GM04504 (cell line): ENCODE data around the gene PARP16.

ENCODE experiments used
- DNase-seq: peaks from one replicate; pipeline ENCODE4 v3.0.0-alpha.2; 2012; ENCODE audit warnings: low read depth

Gene PARP16

DNA sequence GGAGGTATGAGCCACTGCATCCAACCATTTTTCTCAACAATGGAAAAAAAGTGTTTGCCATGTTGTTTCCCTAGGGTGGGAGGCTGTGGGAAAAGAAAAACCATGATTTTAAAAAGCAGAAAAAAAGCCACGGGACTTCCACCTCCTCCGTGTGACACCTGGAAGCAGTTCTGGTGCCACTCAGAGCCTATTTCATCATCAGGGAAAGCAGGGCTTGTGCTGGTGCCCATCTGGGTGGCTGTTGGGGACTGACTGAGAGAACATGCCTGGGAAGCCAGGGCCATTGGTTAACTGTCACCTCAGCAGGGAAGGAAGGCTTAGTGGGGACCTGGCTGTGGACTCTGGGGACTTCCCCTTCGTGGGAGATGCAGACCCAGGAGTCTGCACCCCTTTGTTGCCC, 25.1 kb upstream of the PARP16 start:
- DNase-seq, result no peak

DNA sequence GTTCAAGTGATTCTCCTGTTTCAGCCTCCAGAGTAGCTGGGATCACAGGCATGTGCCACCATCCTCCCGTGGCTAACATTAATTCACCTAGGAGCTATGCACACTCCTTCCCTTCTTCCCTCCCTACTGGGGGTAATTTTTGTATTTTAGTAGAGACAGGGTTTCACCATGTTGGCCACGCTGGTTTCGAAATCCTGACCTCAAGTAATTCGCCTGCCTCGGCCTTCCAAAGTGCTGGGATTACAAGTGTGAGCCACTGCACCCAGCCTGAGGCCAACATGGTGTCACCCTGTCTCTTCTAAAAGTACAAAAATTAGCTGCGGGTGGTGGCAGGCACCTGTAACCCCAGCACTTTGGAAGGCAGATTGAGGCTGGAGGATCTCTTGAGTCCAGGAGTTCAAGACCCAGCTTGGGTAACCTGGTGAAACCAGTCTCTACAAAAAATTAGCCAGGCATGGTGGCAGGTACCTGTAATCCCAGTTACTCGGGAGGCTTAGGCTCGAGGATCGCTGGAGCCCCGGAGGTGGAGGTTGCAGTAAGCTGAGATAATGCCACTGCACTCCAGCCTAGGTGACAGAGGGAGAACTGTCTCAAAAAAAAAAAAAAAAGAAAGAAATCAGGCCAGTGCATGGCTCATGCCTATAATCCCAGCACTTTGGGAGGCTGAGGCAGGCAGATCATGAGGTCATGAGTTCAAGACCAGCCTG, 23.9 kb upstream of the PARP16 start:
- no peak for DNase-seq

DNA sequence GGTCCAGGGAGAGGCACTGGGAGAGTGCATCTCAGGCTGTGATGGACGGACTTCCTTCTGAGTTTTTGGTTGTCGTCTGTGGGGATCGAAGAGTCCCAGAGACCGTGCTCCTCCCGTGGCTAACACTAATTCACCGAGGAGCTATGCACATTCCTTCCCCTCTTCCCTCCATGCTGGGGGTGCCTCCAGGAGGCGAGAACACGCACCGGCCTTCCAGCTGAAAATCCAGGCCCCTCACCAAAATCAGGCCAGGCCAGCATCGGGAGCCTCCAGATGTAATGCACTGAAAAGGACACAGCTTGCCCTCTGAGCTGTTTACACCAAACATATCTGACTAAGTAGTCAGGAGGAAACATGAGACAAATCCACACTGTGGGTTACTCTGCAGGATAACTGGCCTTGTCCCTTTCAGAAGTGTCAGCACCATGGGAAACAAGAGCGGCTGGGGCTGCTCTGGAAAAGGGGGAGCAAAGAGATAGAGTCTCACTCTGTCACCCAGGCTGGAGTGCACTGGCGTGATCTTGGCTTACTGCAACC, 23.3 kb upstream of the PARP16 start:
- DNase-seq, result no peak

DNA sequence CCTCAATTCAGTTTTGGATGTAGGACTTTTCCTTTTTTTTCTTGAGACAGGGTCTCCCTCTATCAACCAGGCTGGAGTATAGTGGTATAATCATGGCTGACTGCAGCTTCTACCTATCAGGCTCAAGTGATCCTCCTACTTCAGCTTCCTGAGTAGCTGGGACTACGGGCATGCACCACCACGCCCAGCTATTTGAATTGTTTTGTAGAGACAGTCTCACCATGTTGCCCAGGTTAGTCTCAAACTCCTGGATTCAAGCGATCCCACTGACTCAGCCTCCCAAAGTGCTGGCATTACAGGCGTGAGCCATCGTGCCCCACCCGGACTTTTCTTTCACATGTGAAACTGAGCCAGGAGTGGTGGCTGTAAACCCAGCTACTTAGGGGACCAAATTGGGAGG, 21.3 kb upstream of the PARP16 start:
- DNase-seq, result no peak

DNA sequence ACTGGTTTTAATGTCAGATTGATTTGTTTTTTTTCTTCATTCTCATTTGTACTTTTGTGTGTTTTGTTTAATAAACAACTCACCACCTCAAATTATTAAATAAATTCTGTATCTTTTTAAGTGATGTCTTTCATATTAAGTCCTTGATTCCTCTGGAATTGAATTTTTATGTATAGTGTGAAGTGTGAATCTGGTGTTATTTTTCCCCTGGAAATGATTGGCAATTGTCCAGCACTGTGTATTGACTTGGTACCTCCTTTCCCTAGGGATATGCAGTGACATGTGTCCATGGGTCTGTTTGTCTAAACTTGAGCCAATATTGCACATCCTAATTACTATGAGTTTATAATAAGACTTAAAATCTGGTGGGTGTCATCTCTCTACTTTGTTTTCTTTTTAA, 19.9 kb upstream of the PARP16 start:
- no peak for DNase-seq

DNA sequence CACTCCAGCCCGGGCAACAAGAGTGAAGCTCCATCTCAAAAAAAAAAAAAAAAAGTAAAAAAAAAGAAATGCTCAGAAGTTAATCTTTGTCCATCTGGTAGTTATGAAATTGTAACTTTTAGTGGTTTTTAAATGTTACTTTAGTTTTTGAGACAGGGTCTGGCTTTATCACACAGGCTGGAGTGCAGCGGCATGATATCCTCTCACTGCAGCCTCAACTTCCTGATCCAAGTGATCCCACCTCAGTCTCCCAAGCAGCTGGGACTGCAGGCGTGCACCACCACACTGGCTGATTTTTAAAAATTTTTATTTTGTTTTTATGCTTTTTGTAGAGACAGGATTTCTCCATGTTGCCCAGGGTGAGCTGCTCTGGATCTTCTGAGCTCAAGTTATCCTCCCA, 19.1 kb upstream of the PARP16 start:
- no peak for DNase-seq

DNA sequence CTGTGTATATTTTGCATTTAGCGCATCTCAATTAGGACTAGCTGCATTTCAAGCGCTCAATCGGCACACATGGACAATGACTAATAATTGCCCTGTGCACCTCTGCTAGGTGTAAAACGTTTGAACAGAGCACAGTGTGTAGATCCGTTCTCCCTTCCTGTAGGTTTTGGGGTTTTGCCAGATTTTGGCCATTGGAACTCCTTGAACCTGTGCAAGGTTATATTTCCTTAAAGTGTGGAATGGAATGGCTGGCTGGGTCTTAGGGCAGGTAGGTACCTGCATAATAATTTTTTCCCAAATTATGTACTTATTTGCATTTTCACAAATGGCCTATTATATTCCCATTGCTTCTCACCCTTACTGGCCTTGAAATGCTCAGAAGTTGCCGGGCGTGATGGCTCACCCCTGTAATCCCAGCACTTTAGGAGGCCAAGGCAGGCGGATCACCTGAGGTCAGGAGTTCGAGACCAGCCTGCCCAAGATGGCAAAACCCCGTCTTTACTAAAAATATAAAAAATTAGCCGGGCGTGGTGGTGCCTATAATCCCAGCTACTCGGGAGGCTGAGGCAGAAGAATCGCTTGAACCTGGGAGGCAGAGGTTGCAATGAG, 18.6 kb upstream of the PARP16 start:
- DNase-seq, result no peak

DNA sequence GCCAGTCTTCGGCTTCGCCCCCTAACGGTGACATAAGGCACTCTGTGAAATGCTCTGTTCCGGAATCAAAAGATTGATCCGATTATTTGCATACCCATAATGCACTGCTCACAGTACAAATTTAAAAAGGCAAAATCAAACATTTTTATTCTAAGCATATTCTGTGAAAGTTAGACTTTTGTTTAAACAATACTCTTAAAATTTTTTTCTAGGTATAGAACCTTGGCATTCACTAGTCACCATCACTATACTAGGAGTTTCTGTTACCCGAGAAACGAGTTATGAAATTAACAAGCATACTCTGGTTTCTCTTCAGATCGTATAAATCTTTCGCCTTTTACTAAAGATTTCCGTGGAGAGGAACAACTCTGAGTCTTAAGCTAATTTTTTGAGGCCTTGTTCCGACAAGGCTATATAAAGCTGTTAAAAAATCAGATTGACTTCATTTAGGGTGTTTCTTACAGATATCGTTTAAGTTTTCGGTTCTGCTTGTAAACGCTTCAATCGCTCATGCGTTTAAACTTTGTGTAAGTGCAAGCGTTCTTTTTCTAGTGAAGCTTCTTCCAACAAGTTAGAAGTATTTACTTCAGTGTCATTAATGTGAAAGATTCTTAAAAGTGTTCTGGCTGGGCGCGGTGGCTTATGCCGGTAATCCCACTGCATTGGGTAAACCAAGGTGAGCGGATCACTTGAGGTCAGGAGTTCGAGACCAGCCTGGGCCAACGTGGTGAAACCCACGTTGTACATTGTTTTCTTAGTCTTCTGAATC, 17.9 kb upstream of the PARP16 start, which contains the start of gene RNU5B-1:
TSS of gene RNU5B-1 (plus strand) at position 297 of the 769 bp plus-strand sequence.
- DNase-seq, result peak; percentile 88

DNA sequence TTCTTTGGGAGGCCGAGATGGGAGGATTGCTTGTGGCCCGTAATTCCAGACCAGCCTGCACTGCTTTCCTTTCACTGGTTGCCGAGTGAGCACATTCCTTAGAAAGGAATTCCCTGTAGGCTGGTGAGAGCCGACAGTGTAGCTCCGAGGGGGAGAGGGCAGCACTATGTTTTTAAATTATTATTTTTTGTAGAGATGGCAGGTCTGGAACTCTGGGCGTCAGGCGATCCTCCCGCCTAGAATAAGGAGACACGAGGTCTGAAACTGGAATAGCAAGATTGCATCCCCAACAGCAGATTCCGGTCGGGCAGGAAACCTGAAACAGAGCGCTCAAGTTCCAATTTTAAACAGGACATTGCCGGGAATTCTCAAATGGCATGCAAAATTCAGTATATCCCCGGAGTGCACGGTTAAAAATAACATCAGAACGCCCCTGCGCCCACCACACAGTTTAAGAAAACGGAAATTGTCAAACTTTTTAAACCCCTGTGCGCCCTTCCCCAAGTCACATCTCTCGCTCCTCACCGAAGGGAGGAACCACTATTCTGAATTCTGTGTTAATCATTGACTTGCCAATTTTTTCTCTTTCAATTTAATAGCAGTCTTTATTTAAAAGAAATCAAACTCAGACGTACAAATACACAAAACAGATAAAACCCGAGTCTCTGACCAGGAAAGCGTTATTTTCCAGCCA, 17.2 kb upstream of the PARP16 start:
- DNase-seq, result no peak

DNA sequence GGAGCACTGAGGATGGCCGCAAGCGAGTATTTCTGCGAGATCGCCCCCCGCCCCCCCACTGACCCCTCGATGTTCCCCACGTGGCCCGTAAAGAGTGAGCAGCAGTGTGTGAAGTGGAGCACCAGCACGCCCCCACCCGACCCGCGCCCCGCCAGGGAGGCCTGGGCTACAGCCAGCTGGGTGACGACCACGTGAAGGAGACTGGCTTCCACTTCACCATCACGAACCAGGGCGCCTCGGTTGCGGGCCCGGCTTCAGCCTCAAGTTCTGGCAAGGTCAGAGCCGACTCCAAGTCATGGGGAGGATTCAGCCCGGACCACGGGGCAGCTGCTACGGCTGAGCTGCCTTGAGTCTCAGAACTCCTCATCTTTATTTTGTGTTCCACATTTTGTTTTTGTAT, 15.4 kb upstream of the PARP16 start:
- no peak for DNase-seq

DNA sequence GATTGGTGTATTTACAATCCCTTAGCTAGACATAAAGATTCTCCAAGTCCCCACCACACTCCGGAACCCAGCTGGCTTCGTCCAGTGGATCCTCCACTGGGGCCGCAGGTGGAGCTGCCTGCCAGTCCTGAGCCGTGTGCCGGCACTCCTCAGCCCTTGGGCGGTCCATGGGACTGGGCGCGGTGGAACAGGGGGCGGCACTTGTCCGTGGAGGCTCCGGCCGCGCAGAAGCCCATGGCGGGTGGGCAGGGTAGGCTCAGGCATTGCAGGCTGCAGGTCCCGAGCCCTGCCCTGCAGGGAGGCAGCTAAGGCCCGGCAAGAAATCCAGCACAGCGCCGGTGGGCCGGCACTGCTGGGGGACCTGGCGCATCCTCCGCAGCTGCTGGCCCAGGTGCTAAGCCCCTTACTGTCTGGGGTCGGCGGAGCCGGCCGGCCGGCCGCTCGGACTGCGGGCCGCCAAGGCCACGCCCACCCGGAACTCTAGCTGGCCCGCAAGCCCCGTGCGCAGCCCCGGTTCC, 14.3 kb upstream of the PARP16 start:
- DNase-seq, result no peak

DNA sequence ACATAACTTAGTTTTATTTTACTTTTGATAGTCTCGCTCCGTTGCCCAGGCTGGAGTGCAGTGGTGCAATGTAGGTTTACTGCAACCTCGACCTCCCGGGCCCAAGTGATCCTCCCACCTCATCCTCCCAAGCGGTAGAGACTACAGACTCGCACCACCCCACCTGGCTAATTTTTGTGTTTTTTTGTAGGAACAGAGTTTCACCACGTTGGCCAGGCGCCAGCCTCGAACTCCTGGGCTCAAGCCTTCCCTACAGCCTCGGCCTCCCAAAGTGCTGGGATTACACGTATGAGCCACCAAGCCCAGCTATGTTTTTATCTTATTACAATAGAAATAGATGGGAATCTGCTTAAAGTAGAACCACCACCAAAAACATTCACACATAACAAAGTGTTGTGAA, 12.0 kb upstream of the PARP16 start:
- DNase-seq, result no peak

DNA sequence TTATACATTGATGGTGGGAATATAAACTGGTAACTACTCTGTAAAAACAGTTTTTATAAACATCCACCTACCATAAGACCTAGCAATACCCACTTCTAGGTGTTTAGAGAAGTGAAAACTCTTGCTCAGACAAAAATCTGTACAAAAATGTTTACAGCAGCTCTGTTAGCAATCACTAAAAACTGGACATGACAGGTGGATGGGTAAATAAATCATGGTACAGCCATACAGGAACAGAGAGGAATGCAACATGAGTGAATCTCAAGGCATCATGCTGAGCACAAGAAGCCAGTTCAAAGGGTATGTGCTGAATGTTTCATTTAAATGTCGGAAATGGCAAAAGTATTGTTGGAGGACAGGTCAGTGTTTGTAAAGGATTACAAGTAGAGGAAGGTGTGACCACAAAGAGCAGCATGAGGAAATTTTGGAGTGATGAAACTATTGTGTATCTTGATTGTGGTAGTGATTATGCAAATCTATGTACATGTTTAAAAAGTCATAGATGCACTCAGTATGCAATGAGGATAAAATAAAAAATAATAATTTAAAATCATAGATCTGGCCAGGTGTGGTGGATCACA, 6.3 kb upstream of the PARP16 start:
- no peak for DNase-seq

DNA sequence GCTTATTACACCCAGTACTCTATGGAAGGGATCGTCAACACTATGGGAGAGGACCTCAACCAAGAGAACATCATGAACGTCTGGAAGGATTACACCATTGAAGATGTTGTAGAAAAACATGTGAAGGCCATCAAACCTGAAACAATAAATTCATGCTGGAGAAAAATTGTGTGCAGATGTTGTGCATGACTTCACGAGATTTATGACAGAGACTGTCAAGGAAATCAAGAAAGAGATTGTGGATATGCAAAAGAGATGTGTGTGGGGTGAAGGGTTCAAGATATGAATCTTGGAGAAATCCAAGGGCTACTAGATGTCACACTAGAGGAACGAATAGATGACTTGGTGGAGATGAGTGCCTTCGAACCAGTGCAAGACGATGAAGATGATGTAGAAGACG, 3.5 kb upstream of the PARP16 start:
- no peak for DNase-seq

DNA sequence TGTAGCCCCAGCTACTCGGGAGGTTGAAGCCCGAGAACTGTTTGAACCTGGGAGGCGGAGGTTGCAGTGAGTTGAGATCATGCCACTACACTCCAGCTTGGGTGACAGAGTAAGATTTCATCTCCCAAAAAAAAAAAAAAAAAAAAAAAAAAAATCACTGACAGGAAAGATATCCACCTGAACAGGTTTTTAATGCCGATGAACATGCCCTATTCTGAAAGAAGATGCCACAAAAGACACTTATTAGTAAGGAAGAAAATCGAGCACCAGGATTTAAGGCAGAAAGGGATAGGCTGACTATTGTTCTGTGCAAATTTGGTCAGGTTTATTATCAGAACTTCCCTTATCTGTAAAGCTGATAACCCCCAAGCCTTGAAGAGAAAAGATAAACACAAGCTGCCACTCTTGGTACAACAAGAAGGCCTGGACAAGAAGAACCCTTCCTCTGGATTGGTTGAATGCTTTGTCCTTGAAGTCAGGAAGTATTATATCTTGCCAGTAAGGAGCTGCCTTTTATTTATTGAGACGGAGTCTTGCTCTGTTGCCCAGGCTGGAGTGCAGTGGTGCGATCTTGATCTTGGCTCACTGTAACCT, 2.7 kb upstream of the PARP16 start:
- no peak for DNase-seq

DNA sequence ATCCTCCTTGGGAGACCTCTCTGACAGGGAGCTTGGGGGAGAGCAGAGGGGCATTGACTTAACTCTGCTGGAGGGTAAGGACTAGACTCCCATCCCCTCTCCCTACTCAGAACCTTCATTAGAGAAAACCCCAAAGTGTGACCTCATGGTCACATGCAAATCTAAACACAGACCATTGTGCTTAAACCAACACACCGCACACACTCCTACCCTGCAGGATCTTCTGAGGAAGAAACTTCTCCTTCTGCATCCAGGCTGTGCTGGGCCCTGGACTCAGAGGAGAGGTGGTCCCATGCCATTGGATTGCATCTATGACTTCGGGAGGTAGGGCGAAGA, 805 bp upstream of the PARP16 start:
- DNase-seq, result no peak

DNA sequence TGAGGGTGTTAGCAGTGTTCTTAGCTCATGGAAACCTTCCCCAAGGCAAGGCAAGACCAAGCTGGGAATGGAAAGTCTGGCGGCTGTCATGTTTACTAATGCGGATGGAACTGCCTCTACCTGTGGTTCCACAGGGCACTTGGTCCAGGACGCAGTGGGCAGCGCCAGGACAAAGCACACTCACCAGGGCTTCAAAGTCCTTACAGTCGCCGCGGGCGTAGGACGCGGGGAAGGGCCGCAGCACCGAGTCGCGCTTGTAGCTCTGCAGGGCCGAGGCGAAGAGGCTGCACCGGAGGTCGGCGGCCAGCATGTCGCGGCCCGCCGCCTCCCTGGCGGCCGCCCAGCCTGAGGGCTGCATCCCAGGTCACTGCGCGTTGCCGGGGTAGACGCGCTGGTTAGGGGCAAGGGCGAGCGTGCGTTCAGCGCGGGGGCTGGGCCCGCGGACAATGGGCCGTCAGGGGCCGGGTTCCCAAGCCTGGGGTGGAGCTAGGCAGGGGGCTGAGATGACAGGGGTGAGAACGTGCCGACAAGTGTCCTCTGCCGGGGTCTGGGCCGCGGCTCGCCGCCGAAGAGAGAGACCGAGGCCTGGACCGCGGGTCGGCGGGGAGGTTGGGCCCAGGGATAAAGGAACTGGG, 497 bp downstream of the PARP16 start:
- no peak for DNase-seq

DNA sequence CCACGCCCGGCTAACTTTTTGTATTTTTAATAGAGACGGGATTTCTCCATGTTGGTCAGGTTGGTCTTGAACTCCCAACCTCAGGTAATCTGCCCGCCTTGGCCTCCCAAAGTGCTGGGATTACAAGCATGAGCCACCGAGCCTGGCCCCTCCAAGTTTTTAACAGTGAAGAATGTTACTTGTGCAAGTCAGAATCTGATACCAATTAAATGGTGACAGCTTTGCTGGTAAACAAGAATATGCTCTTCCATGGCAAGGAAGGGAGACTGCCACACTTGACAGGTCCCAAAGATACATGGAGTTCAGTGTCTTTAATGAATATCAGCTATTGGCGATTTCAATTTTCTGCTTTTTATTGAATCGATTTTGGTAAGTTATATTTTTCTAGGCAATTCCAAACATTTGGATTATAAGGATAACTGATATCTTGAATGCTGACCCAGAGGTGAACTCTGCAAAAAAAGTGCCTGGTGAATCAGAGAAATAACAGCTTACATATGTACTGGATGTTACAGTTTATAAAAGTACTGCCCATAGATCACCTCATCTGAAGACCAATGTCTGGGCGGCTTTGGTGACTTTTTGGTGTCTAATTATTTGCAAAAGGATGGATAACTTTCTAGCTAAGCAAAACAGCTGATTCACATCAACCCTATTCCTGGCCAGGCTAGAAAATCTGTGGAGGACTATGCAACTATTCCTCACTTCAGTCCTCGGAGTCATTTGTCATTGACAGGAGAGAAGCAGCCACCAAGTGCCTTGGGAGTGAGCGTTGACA, 1.2 kb downstream of the PARP16 start:
- no peak for DNase-seq

DNA sequence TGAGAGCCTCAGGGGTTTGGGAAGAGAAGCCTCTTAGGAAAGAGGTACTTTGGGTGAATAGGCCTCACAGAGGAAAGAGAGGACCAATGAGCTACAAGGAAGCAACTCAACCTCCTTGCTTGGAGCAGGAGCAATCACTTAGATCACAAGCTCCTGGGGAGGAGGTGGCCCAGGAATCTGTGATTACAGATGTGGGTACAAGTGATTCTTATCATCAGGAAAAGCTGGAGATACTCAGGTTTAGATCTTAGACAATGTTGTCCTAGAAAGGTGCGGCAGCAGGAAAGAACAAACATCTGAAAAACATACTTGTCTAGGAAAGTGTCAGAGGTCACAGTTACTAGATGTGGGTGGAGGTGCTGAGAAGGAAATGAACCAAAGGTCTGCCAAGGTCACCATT, 8.2 kb downstream of the PARP16 start:
- DNase-seq, result no peak

DNA sequence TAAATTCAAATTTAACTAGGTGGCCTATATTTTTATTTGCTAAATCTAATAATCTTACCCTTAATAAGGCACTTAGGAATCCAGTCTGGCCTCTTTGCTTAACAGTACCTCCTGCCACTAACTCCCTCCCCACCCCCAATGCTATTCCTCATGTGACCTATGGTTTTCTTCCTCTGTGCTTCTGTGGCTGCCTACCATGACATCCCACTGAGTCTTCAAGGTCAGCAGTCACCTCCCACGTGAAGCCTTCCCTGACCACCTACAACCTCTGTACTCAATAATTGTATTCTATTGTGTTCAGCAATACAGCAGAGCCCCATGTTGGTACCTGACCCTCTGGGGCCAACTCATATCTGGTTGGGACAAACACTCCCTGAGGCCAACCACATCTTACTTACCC, 9.7 kb downstream of the PARP16 start:
- DNase-seq, result no peak
